OCI-LY7 (cell line): ENCODE data around the gene RNF40. TPM values are rescaled to one million over a fixed set of nuclear protein-coding genes. Genes with fewer than 3 reads are reported as not detected.

Experiments used
- BruUV-seq: library from RNA; stranded (reverse); fragments of 400-500 nt; replicated peaks from 2 replicates; lab custom pipeline; 2021; lab: Mats Ljungman, UMichigan
- CTCF ChIA-PET: fragments of 300-600 bp; sonication (Branson Sonifier 250); formaldehyde crosslinking; loops from one replicate; lab custom pipeline; 2022; ENCODE audit warnings: antibody characterized with exemption; ENCODE audit not compliant: unreplicated experiment; lab: Charles Lee
- POLR2A ChIA-PET: fragments of 300-600 bp; sonication (Branson Sonifier 250); formaldehyde crosslinking; loops from one replicate; lab custom pipeline; 2022; ENCODE audit warnings: antibody characterized with exemption; lab: Charles Lee
- DNase-seq: peaks from one replicate; pipeline ENCODE4 v3.0.0-alpha.2; 2015; ENCODE audit warnings: low spot score
- H2AFZ ChIP-seq: fragments of 200-600 bp; sonication (generic), shearing (Covaris generic); 2 replicates; pipeline ENCODE4 v1.6.1; 2014; ENCODE audit warnings: mild to moderate bottlenecking, antibody characterized with exemption, low read length, moderate library complexity
- H3K27ac ChIP-seq: fragments of 200-600 bp; sonication (generic); 2 replicates; pipeline ENCODE4 v1.5.1; 2014; ENCODE audit warnings: mixed run types, low read depth, mild to moderate bottlenecking, moderate library complexity, low read length, inconsistent platforms; ENCODE audit not compliant: poor library complexity, severe bottlenecking
- H3K36me3 ChIP-seq: fragments of 200-600 bp; sonication (generic); 2 replicates; pipeline ENCODE4 v1.6.1; 2014; ENCODE audit warnings: mild to moderate bottlenecking, antibody characterized with exemption, low read length, moderate library complexity, mixed read lengths; ENCODE audit not compliant: insufficient read depth
- H3K4me1 ChIP-seq: fragments of 200-600 bp; sonication (generic); 2 replicates; pipeline ENCODE4 v1.5.1; 2014; ENCODE audit warnings: mild to moderate bottlenecking, low read length; ENCODE audit not compliant: insufficient read depth, poor library complexity, severe bottlenecking
- H3K4me2 ChIP-seq: fragments of 200-600 bp; sonication (generic); 2 replicates; pipeline ENCODE4 v1.6.1; 2014; ENCODE audit warnings: mild to moderate bottlenecking, low read length
- H3K4me3 ChIP-seq: fragments of 200-600 bp; sonication (generic); 2 replicates; pipeline ENCODE4 v1.5.1; 2014; ENCODE audit warnings: mild to moderate bottlenecking, low read depth, low read length; ENCODE audit not compliant: poor library complexity, severe bottlenecking
- H3K79me2 ChIP-seq: fragments of 200-600 bp; sonication (generic); 2 replicates; pipeline ENCODE4 v1.6.1; 2016; ENCODE audit warnings: low read depth, mild to moderate bottlenecking, low read length, moderate library complexity, mixed read lengths; ENCODE audit not compliant: insufficient read depth
- H3K9me2 ChIP-seq: fragments of 200-600 bp; sonication (generic); 2 replicates; pipeline ENCODE4 v1.6.1; 2016; ENCODE audit warnings: mild to moderate bottlenecking, low read length, mixed read lengths; ENCODE audit not compliant: insufficient read depth
- H3K9me3 ChIP-seq: fragments of 200-600 bp; sonication (generic); 2 replicates; pipeline ENCODE4 v1.6.1; 2014; ENCODE audit warnings: mild to moderate bottlenecking, mixed run types, low read length, mixed read lengths
- H4K20me1 ChIP-seq: fragments of 200-600 bp; sonication (generic); 2 replicates; pipeline ENCODE4 v1.6.1; 2014; ENCODE audit warnings: mild to moderate bottlenecking, antibody characterized with exemption, low read length, moderate library complexity, mixed read lengths; ENCODE audit not compliant: insufficient read depth
- CTCF ChIP-seq: fragments of 200-600 bp; sonication (generic); conservative IDR thresholded peaks from 2 replicates; pipeline ENCODE4 v1.5.1; 2014; ENCODE audit warnings: mild to moderate bottlenecking, antibody characterized with exemption, low read length, moderate library complexity, mixed read lengths
- EZH2phosphoT487 ChIP-seq: fragments of 200-600 bp; sonication (generic); IDR thresholded peaks from 2 replicates; pipeline ENCODE4 v1.6.1; 2018; ENCODE audit warnings: low read depth, borderline replicate concordance, mild to moderate bottlenecking, mixed run types, antibody characterized with exemption, low read length, moderate library complexity, mixed read lengths
- intact Hi-C: fragments of 100-400 bp; cut with micrococcal nuclease; formaldehyde crosslinking; loops from one replicate; pipeline ENCODE4 v1.10.0; 2022; ENCODE audit not compliant: unreplicated experiment
- total RNA-seq, 2 experiments: library from RNA; depleted of rRNA in 1 of 2; stranded (reverse); fragments of >200 nt in 1 of 2; shearing (Covaris generic) in 1 of 2; gene quantifications; 2 replicates each; pipeline ENCODE4 v1.2.3, GENCODE V29; 2014 to 2022

RNF40 gene
- total RNA-seq, 2 experiments from 2014 or later = 70.5 to 108 TPM

- DNase-seq = no peak
- H3K79me2 ChIP-seq = peaks cover 13% of the 10 kb centered on the region
- 0 out of 2 replicates have a peak, but pooled peaks cover 4% of the 10 kb centered on the region for H4K20me1 ChIP-seq
- no peaks in the 10 kb centered on the region for H3K9me2 ChIP-seq
- no peak overlapping the region for H3K4me2 ChIP-seq
- no peak overlapping the region for H2AFZ ChIP-seq
- H3K36me3 ChIP-seq = peaks cover 46% of the 10 kb centered on the region
- H3K4me1 ChIP-seq = peaks cover 15% of the 10 kb centered on the region
- no peak overlapping the region for H3K27ac ChIP-seq
- POLR2A ChIA-PET = interaction anchor here (1.3 to 1.5 kb wide), 3 partner anchors 25 to 47 kb away, joined by 3 read pairs; no protein-coding TSS in a partner anchor
- no peaks in the 10 kb centered on the region for H3K9me3 ChIP-seq
- BruUV-seq = no TSS peak
- TF ChIP-seq CTCF = no peak
- no peak for TF ChIP-seq EZH2phosphoT487
- intact Hi-C loops = no loop called here
- H3K4me3 ChIP-seq = no peak overlapping the region
- CTCF ChIA-PET = interaction anchor here (1.5 kb wide), 1 partner anchor 50 kb away, joined by 4 read pairs; no protein-coding TSS in a partner anchor
These were observed 15.4 kb upstream of the RNF40 start for GRCh38 chr16:30746638-30747175.

GRCh38 chr16:30747331-30747730 lies 14.8 kb upstream of the RNF40 start:
- no peak for TF ChIP-seq EZH2phosphoT487
- TF ChIP-seq CTCF = no peak
- H3K36me3 ChIP-seq = peaks cover 40% of the 10 kb centered on the region
- peak overlapping the region; percentile 87 for H3K4me3 ChIP-seq
- peak overlapping the region; percentile 76 for H2AFZ ChIP-seq
- BruUV-seq = no TSS peak
- intact Hi-C loops = no loop called here
- DNase-seq = no peak
- 0 out of 2 replicates have a peak, but pooled peaks cover 4% of the 10 kb centered on the region for H4K20me1 ChIP-seq
- peaks cover 13% of the 10 kb centered on the region for H3K79me2 ChIP-seq
- peak overlapping the region; percentile 70 for H3K4me2 ChIP-seq
- POLR2A ChIA-PET = interaction anchor here (0.7 to 1.5 kb wide), 9 partner anchors 12 to 70 kb away, joined by 3 to 5 read pairs (median 3); partner anchors contain the start of gene RNF40
- CTCF ChIA-PET = interaction anchor here (1.5 kb wide), 1 partner anchor 50 kb away, joined by 4 read pairs; no protein-coding TSS in a partner anchor
- H3K27ac ChIP-seq = peak overlapping the region; percentile 40
- peaks cover 15% of the 10 kb centered on the region for H3K4me1 ChIP-seq
- H3K9me2 ChIP-seq = no peaks in the 10 kb centered on the region
- H3K9me3 ChIP-seq = no peaks in the 10 kb centered on the region
